ENCODE data around the gene TIFAB.

DNA sequence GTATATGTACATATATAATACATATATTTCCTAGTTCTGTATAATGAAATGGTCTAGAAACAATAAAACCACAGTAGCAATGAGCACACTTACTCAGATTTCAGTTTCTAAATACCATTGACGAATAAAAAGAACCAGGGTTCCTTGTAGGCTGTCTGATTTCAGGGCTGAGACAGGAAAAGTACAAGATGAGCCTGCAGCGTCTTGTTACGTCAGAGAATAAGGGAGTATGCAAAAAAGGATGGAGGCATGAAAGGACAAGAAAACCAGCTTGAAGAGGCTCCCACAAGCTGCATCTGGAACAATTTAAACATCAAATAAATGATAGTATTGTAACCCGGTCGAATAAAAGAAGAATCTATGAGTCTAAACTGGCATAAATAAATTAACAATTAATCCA, 17.8 kb upstream of the TIFAB start:
- TF ChIP-seq POLR2AphosphoS5 (IDR thresholded peaks at IDR 0.05; ENCODE audit: low read depth, low read length) (no peak), SIN3A (IDR thresholded peaks at IDR 0.05; ENCODE audit: borderline replicate concordance, insufficient read depth, low read depth, low read length) (no peak)
- TF ChIP-seq, protein P1, sequence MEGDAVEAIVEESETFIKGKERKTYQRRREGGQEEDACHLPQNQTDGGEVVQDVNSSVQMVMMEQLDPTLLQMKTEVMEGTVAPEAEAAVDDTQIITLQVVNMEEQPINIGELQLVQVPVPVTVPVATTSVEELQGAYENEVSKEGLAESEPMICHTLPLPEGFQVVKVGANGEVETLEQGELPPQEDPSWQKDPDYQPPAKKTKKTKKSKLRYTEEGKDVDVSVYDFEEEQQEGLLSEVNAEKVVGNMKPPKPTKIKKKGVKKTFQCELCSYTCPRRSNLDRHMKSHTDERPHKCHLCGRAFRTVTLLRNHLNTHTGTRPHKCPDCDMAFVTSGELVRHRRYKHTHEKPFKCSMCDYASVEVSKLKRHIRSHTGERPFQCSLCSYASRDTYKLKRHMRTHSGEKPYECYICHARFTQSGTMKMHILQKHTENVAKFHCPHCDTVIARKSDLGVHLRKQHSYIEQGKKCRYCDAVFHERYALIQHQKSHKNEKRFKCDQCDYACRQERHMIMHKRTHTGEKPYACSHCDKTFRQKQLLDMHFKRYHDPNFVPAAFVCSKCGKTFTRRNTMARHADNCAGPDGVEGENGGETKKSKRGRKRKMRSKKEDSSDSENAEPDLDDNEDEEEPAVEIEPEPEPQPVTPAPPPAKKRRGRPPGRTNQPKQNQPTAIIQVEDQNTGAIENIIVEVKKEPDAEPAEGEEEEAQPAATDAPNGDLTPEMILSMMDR (IDR thresholded peaks at IDR 0.05): no peak
- TF ChIP-seq, protein P2, sequence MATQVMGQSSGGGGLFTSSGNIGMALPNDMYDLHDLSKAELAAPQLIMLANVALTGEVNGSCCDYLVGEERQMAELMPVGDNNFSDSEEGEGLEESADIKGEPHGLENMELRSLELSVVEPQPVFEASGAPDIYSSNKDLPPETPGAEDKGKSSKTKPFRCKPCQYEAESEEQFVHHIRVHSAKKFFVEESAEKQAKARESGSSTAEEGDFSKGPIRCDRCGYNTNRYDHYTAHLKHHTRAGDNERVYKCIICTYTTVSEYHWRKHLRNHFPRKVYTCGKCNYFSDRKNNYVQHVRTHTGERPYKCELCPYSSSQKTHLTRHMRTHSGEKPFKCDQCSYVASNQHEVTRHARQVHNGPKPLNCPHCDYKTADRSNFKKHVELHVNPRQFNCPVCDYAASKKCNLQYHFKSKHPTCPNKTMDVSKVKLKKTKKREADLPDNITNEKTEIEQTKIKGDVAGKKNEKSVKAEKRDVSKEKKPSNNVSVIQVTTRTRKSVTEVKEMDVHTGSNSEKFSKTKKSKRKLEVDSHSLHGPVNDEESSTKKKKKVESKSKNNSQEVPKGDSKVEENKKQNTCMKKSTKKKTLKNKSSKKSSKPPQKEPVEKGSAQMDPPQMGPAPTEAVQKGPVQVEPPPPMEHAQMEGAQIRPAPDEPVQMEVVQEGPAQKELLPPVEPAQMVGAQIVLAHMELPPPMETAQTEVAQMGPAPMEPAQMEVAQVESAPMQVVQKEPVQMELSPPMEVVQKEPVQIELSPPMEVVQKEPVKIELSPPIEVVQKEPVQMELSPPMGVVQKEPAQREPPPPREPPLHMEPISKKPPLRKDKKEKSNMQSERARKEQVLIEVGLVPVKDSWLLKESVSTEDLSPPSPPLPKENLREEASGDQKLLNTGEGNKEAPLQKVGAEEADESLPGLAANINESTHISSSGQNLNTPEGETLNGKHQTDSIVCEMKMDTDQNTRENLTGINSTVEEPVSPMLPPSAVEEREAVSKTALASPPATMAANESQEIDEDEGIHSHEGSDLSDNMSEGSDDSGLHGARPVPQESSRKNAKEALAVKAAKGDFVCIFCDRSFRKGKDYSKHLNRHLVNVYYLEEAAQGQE (IDR thresholded peaks at IDR 0.05; ENCODE audit: insufficient read depth in 1 of 2, low read depth in 2 of 2, low read length in 1 of 2): no peak
